GM12872 (cell line): Measurements from ENCODE around the gene TAS2R1.

Source experiments
- TF ChIP-seq, protein P1 (sequence below): IDR thresholded peaks from 3 replicates; pipeline ENCODE4 v1.5.1; 2011; ENCODE audit warnings: low read depth, mild to moderate bottlenecking, low read length, moderate library complexity; ENCODE audit not compliant: insufficient read depth

TAS2R1 gene

DNA sequence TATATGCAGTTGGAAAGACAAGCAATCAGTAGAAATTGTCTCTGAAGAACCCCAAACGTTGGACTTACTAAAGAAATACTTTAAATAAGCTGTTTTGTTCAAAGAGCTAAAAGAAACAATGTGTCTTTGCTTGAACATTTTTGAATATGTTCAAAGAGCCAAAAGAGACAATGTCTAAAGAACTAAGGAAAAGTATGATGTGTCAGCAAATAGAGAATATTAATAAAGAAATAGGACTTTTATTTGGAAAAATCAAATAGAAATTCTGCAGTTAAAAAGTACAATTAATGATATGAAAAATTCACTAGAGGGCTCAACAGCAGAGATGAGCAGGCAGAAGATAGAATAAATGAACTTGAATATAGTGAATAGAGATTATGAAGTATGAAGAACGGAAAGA lies 19.2 kb downstream of the TAS2R1 start:
- TF ChIP-seq, protein P1, sequence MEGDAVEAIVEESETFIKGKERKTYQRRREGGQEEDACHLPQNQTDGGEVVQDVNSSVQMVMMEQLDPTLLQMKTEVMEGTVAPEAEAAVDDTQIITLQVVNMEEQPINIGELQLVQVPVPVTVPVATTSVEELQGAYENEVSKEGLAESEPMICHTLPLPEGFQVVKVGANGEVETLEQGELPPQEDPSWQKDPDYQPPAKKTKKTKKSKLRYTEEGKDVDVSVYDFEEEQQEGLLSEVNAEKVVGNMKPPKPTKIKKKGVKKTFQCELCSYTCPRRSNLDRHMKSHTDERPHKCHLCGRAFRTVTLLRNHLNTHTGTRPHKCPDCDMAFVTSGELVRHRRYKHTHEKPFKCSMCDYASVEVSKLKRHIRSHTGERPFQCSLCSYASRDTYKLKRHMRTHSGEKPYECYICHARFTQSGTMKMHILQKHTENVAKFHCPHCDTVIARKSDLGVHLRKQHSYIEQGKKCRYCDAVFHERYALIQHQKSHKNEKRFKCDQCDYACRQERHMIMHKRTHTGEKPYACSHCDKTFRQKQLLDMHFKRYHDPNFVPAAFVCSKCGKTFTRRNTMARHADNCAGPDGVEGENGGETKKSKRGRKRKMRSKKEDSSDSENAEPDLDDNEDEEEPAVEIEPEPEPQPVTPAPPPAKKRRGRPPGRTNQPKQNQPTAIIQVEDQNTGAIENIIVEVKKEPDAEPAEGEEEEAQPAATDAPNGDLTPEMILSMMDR: no peak

DNA sequence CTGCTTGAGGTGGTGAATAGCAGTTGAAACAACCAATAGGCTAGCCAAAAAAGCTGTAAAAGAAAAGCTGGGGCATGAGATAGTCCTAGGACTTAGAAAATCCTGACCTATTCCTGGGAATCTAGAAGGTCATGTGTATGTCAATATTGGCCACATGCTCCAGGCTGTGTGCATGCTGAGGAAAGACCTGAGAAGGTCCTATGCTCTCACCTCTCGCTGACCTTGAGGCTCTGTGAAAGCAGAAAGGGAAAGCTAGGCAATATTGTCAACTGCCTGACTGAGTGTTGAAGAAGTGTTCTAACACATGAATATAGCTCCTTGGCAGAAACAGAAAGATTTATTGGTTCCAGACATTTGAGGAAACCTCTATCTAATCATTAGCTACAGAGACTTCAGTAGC lies 19.8 kb downstream of the TAS2R1 start:
- TF ChIP-seq, protein P1: no peak

DNA sequence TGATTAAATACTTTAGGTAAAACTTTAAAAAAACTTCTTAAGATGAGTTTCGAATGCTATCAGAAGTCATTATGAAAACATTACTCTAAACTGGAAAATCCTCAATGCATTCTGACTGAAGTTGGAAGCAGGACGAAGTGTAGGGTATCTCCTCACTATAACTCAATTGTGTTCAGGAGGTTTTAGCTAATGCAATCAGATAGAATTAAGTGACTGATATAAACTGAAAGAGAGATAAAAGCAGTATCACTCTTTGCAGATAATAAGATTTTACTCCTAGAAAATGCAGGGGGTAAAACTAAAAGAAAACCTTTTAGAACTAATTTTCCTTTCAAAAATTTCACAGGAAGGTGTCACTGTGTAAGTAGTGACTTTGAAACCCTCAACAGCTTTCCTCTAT lies 22.1 kb downstream of the TAS2R1 start:
- TF ChIP-seq, protein P1: no peak

DNA sequence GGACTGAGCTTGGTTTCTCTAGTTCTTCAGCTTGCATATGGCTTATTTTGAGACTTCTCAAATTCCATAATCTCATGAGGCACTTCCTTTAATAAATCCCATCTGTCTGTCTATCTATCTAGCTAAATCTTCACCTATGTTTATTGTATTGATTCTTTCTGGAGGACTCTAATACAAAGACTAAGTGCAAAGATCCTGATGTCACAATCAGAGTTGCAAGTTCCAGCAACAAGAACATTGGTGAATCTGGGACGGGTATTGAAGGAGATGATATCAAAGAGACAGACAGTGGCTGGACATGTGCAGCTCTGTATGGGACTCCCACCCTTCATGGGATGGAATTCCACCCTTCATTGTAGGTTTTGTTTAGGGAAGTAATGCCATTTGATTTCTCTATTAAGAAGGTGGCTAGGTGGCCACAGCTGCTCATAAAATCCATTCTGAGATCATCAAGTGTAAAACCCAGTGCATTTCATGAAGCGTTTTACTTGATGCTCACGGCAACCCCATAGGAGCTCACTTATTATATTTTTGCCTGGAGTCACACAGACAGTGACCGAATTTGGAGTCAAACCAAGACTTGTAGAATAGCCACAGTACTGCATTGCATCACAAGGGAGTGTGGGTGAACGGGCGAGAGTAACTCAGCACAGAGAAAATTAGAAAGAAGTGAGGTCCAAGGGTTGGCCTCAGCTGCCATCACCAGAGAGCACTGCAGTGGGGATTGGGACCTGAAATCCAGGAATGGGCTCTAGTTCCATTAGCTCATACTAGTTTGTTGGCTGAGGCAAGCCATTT lies 24.9 kb downstream of the TAS2R1 start:
- TF ChIP-seq, protein P1: no peak

DNA sequence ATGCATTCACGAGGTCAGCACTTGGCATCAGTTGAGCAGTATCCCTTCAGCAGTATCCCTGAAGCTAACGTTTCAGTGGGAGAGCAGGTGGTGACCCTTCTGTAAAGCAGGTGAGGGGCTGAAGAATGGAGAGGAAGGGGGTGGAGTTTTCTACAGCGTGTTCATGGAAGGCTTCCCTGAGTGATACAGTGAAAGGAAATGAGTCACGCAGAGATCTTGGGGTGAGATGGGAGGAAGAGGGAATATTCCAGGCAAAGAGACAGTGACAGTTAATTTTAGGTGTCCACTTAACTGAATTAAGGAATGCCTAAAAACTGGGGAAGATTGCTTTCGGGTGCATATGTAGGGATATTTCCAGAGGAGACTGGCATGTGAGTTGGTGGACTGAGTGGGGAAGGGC lies 25.7 kb downstream of the TAS2R1 start:
- TF ChIP-seq, protein P1: no peak

DNA sequence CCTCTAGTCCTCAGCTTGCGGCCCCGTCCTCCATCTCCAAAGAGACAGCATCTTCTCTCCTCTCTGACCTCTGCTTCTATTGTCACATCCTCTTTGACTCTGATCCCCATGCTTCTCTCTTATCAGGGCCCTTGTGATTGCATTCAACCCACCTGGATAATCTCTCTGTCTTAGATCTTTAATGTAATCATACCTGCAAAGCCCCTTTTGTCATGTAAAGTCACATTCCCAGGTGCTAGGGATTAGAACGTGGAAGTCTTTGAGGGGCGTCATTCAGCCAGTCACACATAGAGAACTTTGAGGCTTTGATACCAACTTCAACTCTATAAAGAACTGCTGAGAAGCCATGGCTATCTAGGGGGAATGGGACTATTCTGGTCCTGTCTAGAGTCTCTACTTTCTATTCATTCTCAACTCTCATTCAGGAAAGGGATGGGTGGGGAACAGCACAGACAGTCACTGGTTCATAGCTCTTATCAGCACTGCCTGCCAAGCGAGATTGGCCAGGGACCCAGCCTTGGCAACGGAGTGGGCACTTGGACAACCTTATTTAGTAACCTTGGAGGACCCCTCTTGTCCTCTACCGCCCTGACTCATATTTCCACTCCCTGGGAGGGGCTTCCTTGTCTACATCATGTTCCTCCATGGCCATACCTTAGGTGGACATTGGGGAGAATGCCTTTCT lies 29.0 kb downstream of the TAS2R1 start:
- TF ChIP-seq, protein P1: no peak

DNA sequence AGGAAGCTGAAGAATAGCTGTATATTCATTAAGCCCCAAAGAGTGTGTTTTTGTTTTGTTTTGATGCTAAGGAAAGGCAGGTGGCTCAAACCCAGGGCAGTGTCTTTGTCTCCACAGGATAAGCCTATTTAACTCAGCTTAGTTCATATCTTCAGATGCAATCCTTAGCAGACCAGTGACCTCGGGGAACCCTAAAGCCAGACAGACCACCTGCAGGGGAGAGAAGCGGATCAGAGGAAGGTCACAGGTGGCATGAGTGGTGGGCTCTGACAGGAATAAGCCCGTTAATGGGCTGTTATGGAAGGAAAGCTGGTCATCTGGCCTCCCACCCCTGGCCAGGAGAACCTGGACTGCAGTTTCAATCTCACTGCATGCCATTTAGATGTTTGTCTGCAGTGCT lies 30.8 kb downstream of the TAS2R1 start:
- TF ChIP-seq, protein P1: no peak
